ENCODE results near the gene LBP. TPM values are rescaled to one million over a fixed set of nuclear protein-coding genes. Genes with fewer than 3 reads are reported as not detected.
A peak's percentile ranks its signal among the peaks of the same experiment; 100 is the strongest.
"Not testable (repeated sequence)": the region's sequence is repeated elsewhere in the genome, so short reads cannot be mapped to it uniquely, and the experiment has no call there.

LBP gene
- total RNA-seq, 1 donor from 2014 or later = not detected

GRCh38 chr20:38387953-38388352 is 41.7 kb downstream of the LBP start:
- peak; percentile 45 for TF ChIP-seq CTCF (conservative IDR thresholded peaks at IDR 0.05; ENCODE audit: low read depth, low read length)
- H3K4me3 ChIP-seq (ENCODE audit: low read depth, low read length) = no peak overlapping the region
- DNase-seq (ENCODE audit: low read depth) = no peak

- no peak for DNase-seq (ENCODE audit: low read depth)
- H3K4me3 ChIP-seq (ENCODE audit: low read depth, low read length) = no peak overlapping the region
- TF ChIP-seq CTCF (conservative IDR thresholded peaks at IDR 0.05; ENCODE audit: low read depth, low read length) = no peak
These were observed 46.1 kb downstream of the LBP start for GRCh38 chr20:38392356-38392755.

GRCh38 chr20:38393259-38393658 is 47.0 kb downstream of the LBP start:
- H3K4me3 ChIP-seq (ENCODE audit: low read depth, low read length) = no peak overlapping the region
- DNase-seq (ENCODE audit: low read depth) = no peak
- TF ChIP-seq CTCF (conservative IDR thresholded peaks at IDR 0.05; ENCODE audit: low read depth, low read length) = no peak

GRCh38 chr20:38395165-38395564 is 48.9 kb downstream of the LBP start:
- no peak for TF ChIP-seq CTCF (conservative IDR thresholded peaks at IDR 0.05; ENCODE audit: low read depth, low read length)
- peak; percentile 48 for DNase-seq (ENCODE audit: low read depth)
- no peak overlapping the region for H3K4me3 ChIP-seq (ENCODE audit: low read depth, low read length)

- not testable (repeated sequence) for H3K4me3 ChIP-seq (ENCODE audit: low read depth, low read length)
These were observed 49.6 kb downstream of the LBP start for GRCh38 chr20:38395751-38396395.

GRCh38 chr20:38402089-38402488 is 55.8 kb downstream of the LBP start:
- no peak for DNase-seq (ENCODE audit: low read depth)
- no peak for TF ChIP-seq CTCF (conservative IDR thresholded peaks at IDR 0.05; ENCODE audit: low read depth, low read length)
- no peak overlapping the region for H3K4me3 ChIP-seq (ENCODE audit: low read depth, low read length)

More at GRCh38 chr20:38395751-38396395, 49.6 kb downstream of the LBP start:
- not testable (repeated sequence) for DNase-seq (ENCODE audit: low read depth)

- TF ChIP-seq CTCF (conservative IDR thresholded peaks at IDR 0.05; ENCODE audit: low read depth, low read length) = no peak
- H3K4me3 ChIP-seq (ENCODE audit: low read depth, low read length) = no peak overlapping the region
- no peak for DNase-seq (ENCODE audit: low read depth)
These were observed 56.5 kb downstream of the LBP start for GRCh38 chr20:38402816-38403215.

Data from epithelial cell of proximal tubule (primary cell).